NCI-H2107 treated with DMSO at 0.1 percent for 48 hours (cell line): ENCODE data around the gene RAF1.
"Not testable (repeated sequence)": the region's sequence is repeated elsewhere in the genome, so short reads cannot be mapped to it uniquely, and the experiment has no call there.

Experiments
- DNase-seq: peaks from one replicate; lab custom pipeline; 2025; ENCODE audit not compliant: unreplicated experiment; lab: John Stamatoyannopoulos, UW

The RAF1 gene

DNA sequence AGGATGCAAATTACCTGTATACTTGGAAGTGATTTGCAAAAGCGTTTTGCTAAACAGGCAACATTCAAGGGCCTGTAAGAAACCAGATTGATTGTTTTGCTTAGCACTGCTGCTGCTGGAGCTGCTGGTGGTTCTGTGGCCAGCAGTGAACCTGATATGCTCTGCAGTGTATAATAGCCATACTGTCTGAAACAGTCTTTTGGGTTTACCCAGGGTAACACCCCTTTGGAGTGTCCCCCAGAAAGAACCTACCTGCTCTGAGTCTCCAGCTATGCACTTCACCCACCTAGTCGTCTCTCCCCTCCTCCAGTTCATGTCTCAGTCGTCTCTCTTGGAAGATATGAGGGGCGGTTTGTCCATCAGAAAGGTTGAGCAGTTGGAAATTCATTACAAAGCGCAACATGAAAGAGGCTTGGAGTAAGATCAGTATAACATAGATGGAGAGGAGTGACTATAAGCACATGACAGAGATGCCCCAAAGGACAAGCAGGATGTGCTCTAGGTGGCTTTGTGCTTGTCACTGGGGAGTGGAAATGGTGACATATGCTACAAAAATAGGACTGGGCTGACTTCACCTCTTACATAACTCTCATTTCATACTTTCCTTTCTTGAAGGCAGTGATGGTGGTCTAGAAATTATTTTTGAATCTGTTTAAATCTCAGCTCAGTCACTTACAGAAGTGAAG lies 103.3 kb downstream of the RAF1 start:
- DNase-seq: no peak

DNA sequence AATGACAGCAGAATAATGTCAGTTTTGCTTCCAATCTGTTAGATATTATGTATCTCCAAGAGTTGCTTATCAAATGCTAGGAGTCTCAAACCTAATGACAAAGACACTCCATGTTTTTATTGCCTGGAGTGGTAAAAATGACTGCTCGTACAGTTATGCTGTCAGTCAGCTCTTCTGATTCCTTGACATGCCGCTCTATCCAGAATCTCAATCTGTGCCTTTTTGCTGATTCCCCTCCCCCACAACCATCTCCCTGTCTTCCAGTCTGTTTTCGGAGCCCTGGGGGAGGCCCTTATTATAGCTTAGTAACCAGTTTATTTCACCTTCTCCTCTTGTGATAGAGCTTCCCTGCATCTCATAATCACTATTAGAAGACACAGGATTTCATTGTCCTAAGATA lies 104.4 kb downstream of the RAF1 start:
- no peak for DNase-seq

DNA sequence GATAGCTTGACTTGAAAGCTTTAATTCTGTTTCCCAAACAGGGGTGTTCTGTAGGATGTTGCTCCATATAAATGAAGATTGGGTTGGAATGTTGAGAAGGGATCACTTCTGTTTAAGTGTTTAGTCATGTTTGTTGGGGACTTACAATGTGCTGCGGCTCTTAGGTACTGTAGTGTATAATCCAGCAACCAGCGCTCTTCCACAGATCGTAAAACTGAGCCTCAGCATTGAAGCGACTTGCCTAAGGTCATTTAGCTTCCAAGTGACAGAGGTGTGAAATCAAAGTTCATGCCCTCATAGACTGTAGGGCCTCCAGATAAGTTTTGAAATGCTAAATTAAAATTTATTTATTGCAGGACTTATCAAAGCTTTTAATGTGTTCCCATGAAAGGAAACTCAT lies 105.2 kb downstream of the RAF1 start:
- no peak for DNase-seq

DNA sequence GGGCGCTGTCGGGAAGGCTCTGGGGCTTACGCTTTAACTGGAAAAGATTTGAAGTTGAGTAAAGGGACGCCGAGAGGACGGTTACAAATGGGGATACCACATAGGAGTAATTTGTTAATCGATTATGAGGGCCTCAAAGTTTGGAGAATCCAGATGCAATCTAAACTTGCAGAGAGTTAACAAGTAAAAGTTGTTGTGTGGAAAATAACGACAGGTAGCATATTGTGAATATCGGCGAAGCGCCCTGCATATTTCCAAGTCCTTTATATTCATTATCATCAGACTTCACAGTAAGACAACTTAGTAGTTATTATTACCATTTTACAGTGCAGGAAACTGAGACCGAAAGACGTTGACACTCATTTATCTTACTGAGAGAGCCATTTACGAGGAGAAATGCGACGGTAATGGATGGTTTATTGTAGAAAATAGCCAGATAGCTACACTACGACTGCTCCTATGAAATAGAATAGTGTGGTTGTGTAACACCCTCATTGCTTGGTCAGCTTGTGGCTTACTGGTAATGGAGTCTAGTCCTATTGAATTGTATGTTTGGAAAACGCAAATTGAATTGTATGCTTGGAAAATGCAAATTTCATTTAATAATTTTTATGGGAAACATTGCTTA lies 106.3 kb downstream of the RAF1 start:
- DNase-seq: no peak

DNA sequence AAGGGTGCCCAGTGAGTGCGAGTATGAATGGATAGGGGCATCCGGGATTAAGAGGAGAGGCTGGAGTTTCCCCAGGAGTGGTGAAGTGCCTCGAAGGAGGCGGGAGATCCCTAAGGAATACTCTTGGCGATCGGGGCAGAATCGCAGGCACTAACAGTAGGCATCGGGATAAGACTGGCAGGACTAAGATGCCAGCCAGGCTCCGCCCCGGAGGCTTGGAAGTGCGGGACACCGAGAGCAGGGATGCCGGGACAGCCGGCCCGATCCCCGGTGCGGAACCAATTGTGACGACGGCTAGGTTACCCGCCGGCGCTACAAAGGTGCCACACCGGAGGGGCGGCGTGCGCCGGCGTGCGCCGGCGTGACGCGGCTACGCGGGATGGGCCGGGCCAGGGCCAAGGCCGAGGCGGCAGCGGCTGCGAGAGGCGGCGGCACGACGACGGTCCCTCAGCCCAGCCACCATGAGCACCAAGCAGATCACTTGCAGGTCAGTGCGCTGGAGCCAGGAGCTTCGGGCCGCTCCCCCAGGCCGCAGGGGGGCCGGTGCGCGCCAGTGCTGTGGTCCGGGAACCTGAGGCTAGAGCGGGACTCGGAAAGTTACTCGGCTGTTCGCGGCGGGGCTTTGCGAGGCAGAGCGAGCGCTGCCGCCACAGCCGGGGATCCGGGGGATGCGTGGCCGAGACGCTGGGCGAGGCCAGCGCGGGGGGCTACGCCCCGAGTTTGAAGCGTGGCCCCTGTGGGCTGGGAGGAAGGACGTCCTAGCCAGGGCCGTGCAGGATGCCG lies 107.0 kb downstream of the RAF1 start, which contains the start of gene MKRN2:
MKRN2 (plus strand) TSS at position 398 of the 783 bp plus-strand sequence; CDS start at position 462, 64 bp downstream.
- DNase-seq: no peak

DNA sequence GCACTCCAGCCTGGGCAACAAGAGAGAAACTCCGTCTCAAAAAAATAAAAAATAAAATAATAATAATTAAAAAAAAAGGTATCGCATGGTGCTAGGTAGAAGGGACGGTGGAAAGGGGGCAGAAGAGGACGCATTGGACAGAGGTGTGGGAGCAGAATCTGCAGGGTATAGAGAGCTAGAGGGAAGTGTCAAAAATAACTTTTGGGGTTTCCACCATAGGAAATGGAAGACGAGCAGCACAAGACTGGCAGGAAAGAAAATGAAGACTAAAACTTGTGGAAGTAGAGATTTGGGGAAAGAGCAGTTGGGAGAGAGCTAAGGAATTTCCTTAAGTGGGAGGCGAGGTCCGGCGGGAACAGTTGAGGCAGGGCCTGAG lies 107.6 kb downstream of the RAF1 start:
- DNase-seq: no peak

DNA sequence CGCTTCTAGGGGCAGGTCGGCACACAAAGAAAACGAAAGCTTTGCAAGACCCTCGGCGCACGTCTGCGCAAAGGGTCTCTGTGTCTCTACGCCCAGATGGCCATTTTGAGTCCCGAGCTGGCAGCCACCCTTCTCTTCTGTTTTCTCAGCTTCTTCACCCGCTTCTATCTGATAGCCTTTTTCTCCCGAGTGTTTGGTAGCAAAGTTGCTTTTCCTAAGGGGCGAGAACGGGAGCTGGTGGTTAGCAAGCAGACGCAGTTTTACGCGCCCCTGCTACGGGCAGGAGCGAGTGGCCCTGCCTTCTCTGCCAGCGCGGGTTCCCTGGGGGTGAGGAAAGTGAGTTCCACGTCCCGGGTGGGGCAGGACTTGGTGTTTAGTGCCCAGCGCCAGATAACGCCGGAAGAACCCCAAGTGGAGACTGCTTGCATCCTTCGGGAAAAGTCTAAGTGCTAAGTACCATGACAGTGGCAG lies 110.0 kb downstream of the RAF1 start:
- peak; percentile 38 for DNase-seq

DNA sequence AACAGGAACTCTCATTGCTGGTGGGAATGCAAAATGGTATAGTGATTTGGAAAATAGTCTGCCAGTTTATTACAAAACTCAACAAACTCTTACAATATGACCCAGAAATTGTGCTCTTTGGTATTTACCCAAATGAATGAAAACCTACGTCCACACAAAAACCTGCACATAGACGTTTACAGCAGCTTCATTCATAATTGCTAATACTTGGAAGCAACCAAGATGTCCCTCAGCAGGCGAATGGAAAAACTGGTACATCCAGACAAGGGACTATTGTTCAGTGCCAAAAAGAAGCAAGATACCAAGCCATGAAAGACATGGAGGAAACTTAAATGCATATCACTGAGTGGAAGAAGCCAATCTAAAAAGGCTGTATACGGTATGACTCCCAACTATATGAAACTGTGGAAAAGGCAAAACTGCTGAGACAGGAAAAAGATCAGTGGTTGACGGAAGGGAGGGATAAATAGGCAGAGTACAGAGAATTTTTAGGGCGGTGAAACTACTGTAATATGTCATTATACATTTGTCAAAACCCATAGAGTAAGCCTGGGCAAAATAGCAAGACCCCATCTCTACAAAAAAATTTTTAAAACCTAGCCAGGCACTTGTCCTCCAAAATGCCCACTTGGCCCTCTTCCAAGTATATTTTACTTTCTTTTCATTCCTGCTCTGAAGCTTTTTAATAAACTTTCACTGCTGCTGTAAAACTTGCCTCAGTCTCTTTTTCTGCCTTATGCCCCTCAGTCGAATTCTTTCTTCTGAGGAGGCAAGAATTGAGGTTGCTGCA lies 113.8 kb downstream of the RAF1 start:
- no peak for DNase-seq

DNA sequence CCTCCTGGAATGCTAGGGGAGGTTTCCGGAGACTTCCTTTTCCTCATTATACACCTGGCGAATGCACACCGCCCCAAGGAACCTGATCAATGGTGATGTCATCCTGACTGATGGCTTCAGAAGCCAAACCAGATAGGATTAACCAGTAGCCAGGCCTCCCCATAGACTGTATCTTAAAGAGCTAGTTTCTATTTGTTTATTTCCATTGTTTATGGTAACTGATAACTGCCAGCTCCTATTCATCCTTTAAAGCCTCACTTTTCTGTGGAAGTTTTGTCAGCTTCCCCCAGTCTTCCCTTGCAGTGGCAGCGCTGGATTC lies 118.5 kb downstream of the RAF1 start, which contains the start of gene MKRN2OS:
MKRN2OS (minus strand) TSS at position 27 of the 319 bp plus-strand sequence. CDS start 35 bp downstream, outside the sequence.
- DNase-seq: peak; percentile 56

DNA sequence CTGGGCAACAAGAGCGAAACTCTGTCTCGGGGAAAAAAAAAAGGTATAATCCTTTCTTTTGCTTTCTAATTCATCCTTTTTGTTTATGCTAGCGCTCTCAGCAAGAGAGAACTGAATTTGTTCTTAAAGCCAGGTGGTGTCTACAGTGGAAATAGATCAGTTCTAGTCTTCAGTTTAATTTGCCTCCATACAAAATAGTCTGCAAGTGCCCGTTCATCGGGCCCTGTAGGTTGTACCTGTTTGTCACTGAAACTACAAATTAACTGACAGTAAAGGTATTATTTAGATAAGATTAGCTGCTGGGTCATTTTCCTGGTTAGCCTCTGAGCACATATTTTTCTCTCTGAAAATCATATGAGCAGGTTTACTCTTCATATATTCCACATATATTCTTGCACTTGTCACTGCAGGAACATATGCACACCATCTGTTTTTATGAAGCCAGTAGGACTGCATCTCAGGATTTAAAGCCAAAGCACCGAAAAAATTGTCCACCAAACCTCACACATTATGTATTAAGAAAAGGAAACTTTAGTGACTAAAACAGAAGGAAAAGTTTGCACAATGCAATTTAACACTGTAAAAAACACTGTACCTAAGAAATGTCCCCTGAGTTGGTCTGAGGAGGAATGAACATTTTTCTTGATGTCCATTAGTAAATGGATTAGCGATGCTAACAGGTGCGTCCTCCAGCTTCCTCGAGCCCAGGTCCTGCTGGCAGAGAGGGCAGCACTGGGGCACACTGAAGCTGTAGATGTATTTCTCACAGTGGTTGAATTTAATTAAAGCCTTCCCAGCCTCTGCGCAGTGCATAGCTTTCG lies 119.1 kb downstream of the RAF1 start:
- no peak for DNase-seq

DNA sequence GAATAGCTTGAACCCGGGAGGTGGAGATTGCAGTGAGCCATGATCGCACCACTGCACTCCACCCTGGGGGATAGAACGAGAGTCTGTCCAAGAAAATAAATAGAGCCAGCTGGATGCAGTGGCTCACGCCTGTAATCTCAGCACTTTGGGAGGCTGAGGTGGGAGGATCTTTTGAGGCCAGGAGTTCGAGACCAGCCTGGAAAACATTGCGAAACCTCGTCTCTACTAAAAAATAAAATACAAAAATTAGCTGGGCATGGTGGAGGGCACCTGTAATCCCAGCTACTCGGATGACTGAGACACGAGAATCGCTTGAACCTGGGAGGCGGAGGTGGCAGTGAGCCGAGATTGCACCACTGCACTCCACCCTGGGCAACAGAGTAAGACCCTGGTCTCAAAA lies 120.4 kb downstream of the RAF1 start:
- not testable (repeated sequence) for DNase-seq

DNA sequence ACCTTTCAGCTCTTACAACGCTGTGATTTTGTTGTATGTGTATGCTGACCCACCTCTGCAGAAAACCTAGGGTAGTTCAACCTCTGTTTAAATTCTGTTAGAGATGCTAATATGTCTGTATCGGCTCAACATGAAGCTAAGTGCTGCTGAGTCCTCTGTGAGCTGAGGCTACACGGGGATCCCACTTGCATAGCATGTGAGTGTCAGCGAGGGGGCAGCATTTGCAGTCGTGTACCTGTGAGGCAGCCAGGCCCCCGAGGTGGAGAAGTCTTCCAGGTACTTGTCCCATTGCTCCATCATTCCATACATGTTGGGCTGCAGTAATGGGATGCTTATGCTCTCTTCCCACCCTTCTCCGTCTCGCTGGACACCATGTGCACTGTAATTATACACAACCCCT lies 122.3 kb downstream of the RAF1 start:
- no peak for DNase-seq

DNA sequence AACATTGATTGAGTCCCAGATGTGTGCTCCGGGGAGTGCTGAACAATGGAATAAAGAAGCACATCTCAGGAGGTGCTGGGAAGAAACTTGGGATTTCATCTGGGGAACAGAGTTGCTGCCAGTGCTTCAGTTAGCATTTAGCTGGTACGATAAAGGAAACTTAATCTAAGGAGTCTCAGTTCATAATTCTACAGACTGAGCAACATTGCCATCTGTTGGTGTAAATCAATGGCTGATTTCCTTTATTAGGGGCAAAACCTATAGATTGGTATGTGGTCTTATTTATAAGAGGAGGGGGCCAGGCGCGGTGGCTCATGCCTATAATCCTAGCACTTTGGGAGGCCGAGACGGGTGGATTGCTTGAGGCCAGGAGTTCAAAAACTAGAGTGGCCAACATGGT lies 127.5 kb downstream of the RAF1 start:
- no peak for DNase-seq
